ENCODE results near the gene SIL1.
"Not testable (repeated sequence)": the region's sequence is repeated elsewhere in the genome, so short reads cannot be mapped to it uniquely, and the experiment has no call there.

The SIL1 gene

GRCh38 chr5:139076111-139076510, 122.1 kb downstream of the SIL1 start:
- DNase-seq, result no peak

- no peak for DNase-seq
Observed at GRCh38 chr5:139075066-139076050, 122.8 kb downstream of the SIL1 start.

GRCh38 chr5:139073956-139074355, 124.2 kb downstream of the SIL1 start:
- not testable (repeated sequence) for DNase-seq

- DNase-seq, result no peak
Observed at GRCh38 chr5:139068494-139069151, 129.5 kb downstream of the SIL1 start.

GRCh38 chr5:139068060-139068459, 130.1 kb downstream of the SIL1 start:
- no peak for DNase-seq

GRCh38 chr5:139065306-139065705, 132.9 kb downstream of the SIL1 start:
- no peak for DNase-seq

GRCh38 chr5:139064613-139065012, 133.6 kb downstream of the SIL1 start:
- DNase-seq, result no peak

- DNase-seq, result no peak
Observed at GRCh38 chr5:139063664-139064054, 134.5 kb downstream of the SIL1 start.

- DNase-seq, result no peak
Observed at GRCh38 chr5:139062910-139063663, 135.1 kb downstream of the SIL1 start.

GRCh38 chr5:139061856-139062255, 136.3 kb downstream of the SIL1 start:
- DNase-seq, result peak in 10 of 56 donors; percentile 7 to 53 (median 22)

GRCh38 chr5:139061274-139061673, 136.9 kb downstream of the SIL1 start:
- DNase-seq, result peak in 3 of 56 donors; percentile 5 to 50 (median 19)

GRCh38 chr5:139058121-139058520, 140.0 kb downstream of the SIL1 start:
- DNase-seq, result no peak

- DNase-seq, result not testable (repeated sequence)
Observed at GRCh38 chr5:139057045-139057939, 140.9 kb downstream of the SIL1 start.

GRCh38 chr5:139052975-139053374, 145.2 kb downstream of the SIL1 start:
- DNase-seq, result no peak

- DNase-seq, result peak in 1 of 56 donors; percentile 7
Observed at GRCh38 chr5:139051392-139051791, 146.8 kb downstream of the SIL1 start.

GRCh38 chr5:139050432-139050831, 147.7 kb downstream of the SIL1 start:
- no peak for DNase-seq

- no peak for DNase-seq
Observed at GRCh38 chr5:139049780-139050179, 148.4 kb downstream of the SIL1 start.

GRCh38 chr5:139046551-139046950, 151.6 kb downstream of the SIL1 start:
- no peak for DNase-seq

GRCh38 chr5:139043157-139043905, 154.8 kb downstream of the SIL1 start:
- no peak for DNase-seq

- DNase-seq, result no peak
Observed at GRCh38 chr5:139040081-139040480, 158.1 kb downstream of the SIL1 start.

Measured in nucleus accumbens (tissue), 56 donors.